ENCODE measurements around the gene PAK5.

DNA sequence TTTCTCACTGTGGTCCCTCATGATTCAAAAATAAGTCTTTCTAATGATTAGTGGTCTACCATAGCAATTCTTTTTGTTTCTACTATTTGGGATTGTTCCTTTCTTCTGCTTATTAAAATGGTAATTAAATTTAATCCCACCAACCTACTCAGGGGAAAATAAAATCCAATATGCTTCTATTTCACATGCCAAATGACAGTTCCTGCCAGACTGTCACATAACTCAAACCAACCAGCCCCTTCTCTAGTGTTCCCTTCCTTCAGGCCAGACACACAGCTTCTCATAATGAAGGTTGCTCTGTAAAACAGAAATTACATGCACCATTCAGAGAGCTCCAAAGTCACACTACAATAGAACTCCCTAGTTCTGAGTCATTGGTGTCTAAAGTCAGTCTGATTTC, 23.2 kb downstream of the PAK5 start:
- TF ChIP-seq, protein P1, sequence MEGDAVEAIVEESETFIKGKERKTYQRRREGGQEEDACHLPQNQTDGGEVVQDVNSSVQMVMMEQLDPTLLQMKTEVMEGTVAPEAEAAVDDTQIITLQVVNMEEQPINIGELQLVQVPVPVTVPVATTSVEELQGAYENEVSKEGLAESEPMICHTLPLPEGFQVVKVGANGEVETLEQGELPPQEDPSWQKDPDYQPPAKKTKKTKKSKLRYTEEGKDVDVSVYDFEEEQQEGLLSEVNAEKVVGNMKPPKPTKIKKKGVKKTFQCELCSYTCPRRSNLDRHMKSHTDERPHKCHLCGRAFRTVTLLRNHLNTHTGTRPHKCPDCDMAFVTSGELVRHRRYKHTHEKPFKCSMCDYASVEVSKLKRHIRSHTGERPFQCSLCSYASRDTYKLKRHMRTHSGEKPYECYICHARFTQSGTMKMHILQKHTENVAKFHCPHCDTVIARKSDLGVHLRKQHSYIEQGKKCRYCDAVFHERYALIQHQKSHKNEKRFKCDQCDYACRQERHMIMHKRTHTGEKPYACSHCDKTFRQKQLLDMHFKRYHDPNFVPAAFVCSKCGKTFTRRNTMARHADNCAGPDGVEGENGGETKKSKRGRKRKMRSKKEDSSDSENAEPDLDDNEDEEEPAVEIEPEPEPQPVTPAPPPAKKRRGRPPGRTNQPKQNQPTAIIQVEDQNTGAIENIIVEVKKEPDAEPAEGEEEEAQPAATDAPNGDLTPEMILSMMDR (IDR thresholded peaks at IDR 0.05), result no peak
- TF ChIP-seq POLR2A (IDR thresholded peaks at IDR 0.05), result no peak
- TF ChIP-seq POLR2AphosphoS5 (IDR thresholded peaks at IDR 0.05; ENCODE audit: insufficient read depth in 1 of 2, low read depth in 1 of 2), result no peak
